Astrocyte (in vitro differentiated cells and primary cell): ENCODE data around the gene KCNK10.

Experiments used
- CTCF ChIP-seq: IDR thresholded peaks from 2 replicates; pipeline ENCODE4 v1.5.1; 2011; ENCODE audit warnings: low read depth, mild to moderate bottlenecking, inconsistent platforms, low read length, moderate library complexity; ENCODE audit not compliant: insufficient read depth
- EZH2 ChIP-seq: IDR thresholded peaks from 2 replicates; pipeline ENCODE4 v1.6.1; 2012; ENCODE audit warnings: mild to moderate bottlenecking, low read length, inconsistent platforms; ENCODE audit not compliant: insufficient read depth

- TF ChIP-seq CTCF (no peak), EZH2 (no peak)
Measured at GRCh38 chr14:88229428-88229827, 93.6 kb downstream of the KCNK10 start.
